Tibial nerve (tissue), 3 donors: ENCODE measurements around the gene MARK4.

Source experiments
- CTCF ChIP-seq, 5 experiments: fragments of 200-600 bp in 3 of 5; fragments of 450-650 bp in 2 of 5; sonication (generic) in 3 of 5; IDR thresholded peaks; one replicate each; pipeline ENCODE4 v1.5.1; 2016 to 2019; ENCODE audit warnings: antibody characterized with exemption in 5 of 5, mild to moderate bottlenecking in 3 of 5, moderate library complexity in 2 of 5
- POLR2A ChIP-seq, 2 donors: fragments of 450-650 bp; IDR thresholded peaks; one replicate each; pipeline ENCODE4 v1.6.1; 2017; ENCODE audit warnings: antibody characterized with exemption in 2 of 2, mild to moderate bottlenecking in 2 of 2, moderate library complexity in 2 of 2

GRCh38 chr19:45303269-45304060 lies 52.4 kb downstream of the MARK4 start:
- TF ChIP-seq CTCF (IDR thresholded peaks at IDR 0.05): no peak
- TF ChIP-seq POLR2A (IDR thresholded peaks at IDR 0.05): no peak
